ENCODE results near the gene SPATA18.

Gene SPATA18

GRCh38 chr4:52032005-52032404 is 19.1 kb upstream of the SPATA18 start:
- H3K4me3 ChIP-seq (ENCODE audit: low read depth, low read length) = no peak overlapping the region
- no peak for TF ChIP-seq CTCF (conservative IDR thresholded peaks at IDR 0.05; ENCODE audit: low read depth, low read length)
- no peak for DNase-seq (ENCODE audit: low read depth)

- H3K4me3 ChIP-seq (ENCODE audit: low read depth, low read length) = no peak overlapping the region
- DNase-seq (ENCODE audit: low read depth) = no peak
- TF ChIP-seq CTCF (conservative IDR thresholded peaks at IDR 0.05; ENCODE audit: low read depth, low read length) = no peak
Measured at GRCh38 chr4:52035190-52035589, 15.9 kb upstream of the SPATA18 start.

- DNase-seq (ENCODE audit: low read depth) = no peak
- no peak for TF ChIP-seq CTCF (conservative IDR thresholded peaks at IDR 0.05; ENCODE audit: low read depth, low read length)
- H3K4me3 ChIP-seq (ENCODE audit: low read depth, low read length) = peak overlapping the region; percentile 84
Measured at GRCh38 chr4:52036886-52037530, 14.1 kb upstream of the SPATA18 start.

- TF ChIP-seq CTCF (conservative IDR thresholded peaks at IDR 0.05; ENCODE audit: low read depth, low read length) = no peak
- peak overlapping the region; percentile 84 for H3K4me3 ChIP-seq (ENCODE audit: low read depth, low read length)
- peak; percentile 39 for DNase-seq (ENCODE audit: low read depth)
Measured at GRCh38 chr4:52037689-52038102, 13.4 kb upstream of the SPATA18 start.

GRCh38 chr4:52038103-52038912 is 12.8 kb upstream of the SPATA18 start, which contains the start of gene SGCB:
TSS of gene SGCB (minus strand) at chr4:52038299. CDS start at chr4:52038259, 40 bp downstream.
- DNase-seq (ENCODE audit: low read depth) = no peak
- H3K4me3 ChIP-seq (ENCODE audit: low read depth, low read length) = peak within 1 kb of the TSS; percentile 84
- no peak for TF ChIP-seq CTCF (conservative IDR thresholded peaks at IDR 0.05; ENCODE audit: low read depth, low read length)

- no peak overlapping the region for H3K4me3 ChIP-seq (ENCODE audit: low read depth, low read length)
- DNase-seq (ENCODE audit: low read depth) = no peak
- no peak for TF ChIP-seq CTCF (conservative IDR thresholded peaks at IDR 0.05; ENCODE audit: low read depth, low read length)
Measured at GRCh38 chr4:52045028-52045427, 6.1 kb upstream of the SPATA18 start.

All from choroid plexus epithelial cell (primary cell).